Measurements from ENCODE around the gene SUMF2.
"Not testable (repeated sequence)": the region's sequence is repeated elsewhere in the genome, so short reads cannot be mapped to it uniquely, and the experiment has no call there.

SUMF2 gene

DNA sequence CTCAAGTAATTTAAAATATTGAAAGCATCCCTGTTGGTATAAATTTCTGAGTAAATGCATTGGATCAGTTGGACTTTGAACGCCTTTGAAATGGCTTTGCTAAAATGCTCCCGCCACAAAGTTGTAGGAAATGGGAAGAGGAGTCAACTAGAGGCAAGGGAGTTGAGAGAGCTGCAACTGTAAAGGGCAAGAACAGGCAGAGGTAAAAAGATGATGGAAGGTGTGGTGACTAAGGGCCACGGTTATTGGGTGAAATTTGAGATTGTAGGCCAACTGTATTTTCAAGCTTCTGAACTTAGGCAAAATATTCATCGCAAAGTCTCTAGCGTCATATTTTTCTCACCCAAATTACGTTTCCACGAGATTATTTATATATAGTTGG is 595 bp upstream of the SUMF2 start:
- no peak for DNase-seq (ENCODE audit: low spot score)

- DNase-seq (ENCODE audit: low spot score), result not testable (repeated sequence)
Measured at GRCh38 chr7:56066376-56066775, 2.3 kb downstream of the SUMF2 start.

- peak; percentile 88 for DNase-seq (ENCODE audit: low spot score)
Measured at GRCh38 chr7:56074371-56074791, 10.3 kb downstream of the SUMF2 start.

GRCh38 chr7:56077681-56078080 is 13.6 kb downstream of the SUMF2 start:
- no peak for DNase-seq (ENCODE audit: low spot score)

DNA sequence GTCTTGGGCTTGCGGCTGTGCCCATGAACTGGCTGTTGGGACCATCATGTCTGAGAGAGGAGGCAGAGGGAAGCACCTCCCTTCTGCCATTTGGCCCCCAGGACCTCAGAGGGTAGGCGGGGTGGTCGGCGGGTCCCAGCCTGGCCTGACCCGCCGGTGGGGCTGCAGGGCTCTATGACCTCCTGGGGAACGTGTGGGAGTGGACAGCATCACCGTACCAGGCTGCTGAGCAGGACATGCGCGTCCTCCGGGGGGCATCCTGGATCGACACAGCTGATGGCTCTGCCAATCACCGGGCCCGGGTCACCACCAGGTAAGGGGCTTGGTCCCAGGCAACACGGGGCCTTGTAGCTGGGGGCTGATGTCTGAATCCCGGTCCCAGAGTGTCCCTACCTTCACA is 14.1 kb downstream of the SUMF2 start:
- no peak for DNase-seq (ENCODE audit: low spot score)

GRCh38 chr7:56079450-56080185 is 15.5 kb downstream of the SUMF2 start:
- DNase-seq (ENCODE audit: low spot score), result peak; percentile 82

DNA sequence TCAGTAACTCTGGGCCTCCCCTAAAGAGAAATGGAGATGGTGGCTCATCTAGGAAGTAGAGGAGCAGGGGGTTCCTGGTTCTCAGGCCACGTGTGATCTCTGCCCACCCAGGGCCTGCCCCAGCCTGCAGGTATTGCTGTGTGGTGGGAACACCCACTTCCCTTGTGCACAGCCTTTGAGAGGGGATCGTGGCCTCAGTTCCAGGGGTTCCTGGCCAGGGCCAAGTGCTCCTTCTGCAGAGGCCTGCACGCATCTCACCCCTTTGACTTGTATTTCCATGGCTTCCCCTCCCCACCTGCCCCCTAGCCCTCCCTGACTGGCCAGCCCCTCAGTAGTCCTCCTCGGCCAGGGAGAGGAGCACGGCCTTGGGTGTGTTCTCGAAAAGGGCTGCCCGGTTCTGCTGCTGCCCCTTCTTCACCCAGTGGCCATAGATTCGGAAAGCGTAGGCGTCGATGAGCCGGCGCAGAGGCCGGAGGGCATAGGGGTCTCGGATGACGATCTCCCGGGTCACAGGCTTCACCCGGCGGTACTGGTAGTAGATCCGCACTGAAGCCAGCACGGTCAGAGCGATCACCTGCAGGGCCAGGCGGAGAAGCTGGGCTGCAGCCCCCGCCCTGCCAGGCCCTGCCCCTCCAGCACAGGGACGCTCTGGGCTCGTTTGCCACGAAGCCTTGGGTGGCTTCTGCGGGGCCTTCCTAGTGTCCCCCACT is 16.8 kb downstream of the SUMF2 start:
- not testable (repeated sequence) for DNase-seq (ENCODE audit: low spot score)

- no peak for DNase-seq (ENCODE audit: low spot score)
Measured at GRCh38 chr7:56081626-56082340, 17.7 kb downstream of the SUMF2 start.

DNA sequence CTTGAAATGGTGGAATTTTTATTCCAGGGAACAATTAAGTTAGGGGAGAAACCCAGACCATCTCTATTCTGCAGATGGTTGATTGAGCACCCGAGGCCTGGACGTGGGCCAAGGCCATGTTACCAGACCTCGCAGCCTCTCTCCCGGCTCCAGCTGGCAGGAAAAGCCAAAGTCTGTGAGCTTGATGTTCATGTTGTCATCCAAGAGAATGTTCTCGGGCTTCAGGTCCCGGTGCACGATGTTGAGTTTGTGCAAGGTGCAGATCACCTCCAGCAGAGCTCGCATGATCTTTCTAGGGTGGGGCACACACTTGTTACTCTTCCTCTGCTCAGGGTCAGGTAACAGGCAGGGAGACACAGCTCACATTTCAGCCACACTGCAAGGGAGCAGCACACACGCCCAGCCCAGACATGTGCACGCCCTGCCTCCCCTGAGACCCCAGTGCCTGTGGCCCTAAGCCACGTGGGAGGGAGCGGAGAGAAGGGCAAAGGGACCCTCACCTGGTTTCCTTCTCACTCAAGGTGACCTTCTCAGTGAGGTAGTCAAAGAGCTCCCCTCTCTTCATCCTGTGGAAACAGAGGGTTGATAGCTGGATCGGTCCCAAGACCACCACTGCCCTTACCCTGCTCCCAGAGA is 19.2 kb downstream of the SUMF2 start:
- DNase-seq (ENCODE audit: low spot score), result no peak

GRCh38 chr7:56086761-56087160 is 22.7 kb downstream of the SUMF2 start:
- DNase-seq (ENCODE audit: low spot score), result no peak

GRCh38 chr7:56087445-56087844 is 23.4 kb downstream of the SUMF2 start:
- no peak for DNase-seq (ENCODE audit: low spot score)

GRCh38 chr7:56091591-56091990 is 27.5 kb downstream of the SUMF2 start:
- no peak for DNase-seq (ENCODE audit: low spot score)

- DNase-seq (ENCODE audit: low spot score), result not testable (repeated sequence)
Measured at GRCh38 chr7:56092388-56092787, 28.3 kb downstream of the SUMF2 start.

DNA sequence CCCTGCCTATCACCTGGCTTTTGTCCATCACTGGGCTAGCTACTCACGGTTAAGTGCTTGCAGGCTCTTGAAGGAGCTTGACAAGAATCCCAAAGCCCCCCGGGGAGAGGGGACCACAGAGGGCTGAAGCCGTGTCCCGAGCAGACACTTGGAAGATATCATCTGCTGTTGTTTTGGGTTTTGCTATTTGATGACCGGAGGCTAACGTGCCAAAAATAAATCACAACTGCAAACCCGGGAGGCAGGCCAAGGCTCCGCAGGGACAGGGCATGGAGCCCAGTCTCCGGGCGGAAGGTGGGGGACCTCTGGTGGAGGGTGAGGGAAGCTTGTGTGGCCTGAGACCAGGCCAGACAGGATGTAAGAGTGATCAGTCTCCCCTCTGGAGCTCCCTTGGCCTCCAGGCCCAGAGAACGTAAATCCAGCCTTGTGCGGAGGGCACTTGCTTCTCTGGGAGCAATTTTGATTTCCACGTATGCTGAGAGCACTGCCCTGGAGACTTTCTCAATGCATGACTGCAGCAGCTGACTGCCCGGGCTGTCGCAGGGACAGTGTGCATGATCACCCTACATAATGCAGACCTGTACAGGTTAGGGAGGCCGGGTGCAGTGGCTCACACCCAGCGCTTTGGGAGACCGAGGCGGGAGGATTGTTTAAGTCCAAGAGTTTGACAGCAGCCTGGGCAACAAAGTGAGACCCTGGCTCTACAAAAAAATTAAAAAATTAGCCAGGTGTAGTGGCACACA is 28.9 kb downstream of the SUMF2 start, which contains the start of gene PHKG1:
Gene PHKG1 (minus strand): TSS at position 164 of the 743 bp plus-strand sequence. CDS start 4,011 bp downstream, outside the sequence.
- peak; percentile 94 for DNase-seq (ENCODE audit: low spot score)

GRCh38 chr7:56097700-56098099 is 33.6 kb downstream of the SUMF2 start:
- DNase-seq (ENCODE audit: low spot score), result peak; percentile 85

GRCh38 chr7:56098187-56099008 is 34.3 kb downstream of the SUMF2 start:
- DNase-seq (ENCODE audit: low spot score), result not testable (repeated sequence)

GRCh38 chr7:56099653-56100052 is 35.6 kb downstream of the SUMF2 start:
- no peak for DNase-seq (ENCODE audit: low spot score)

GRCh38 chr7:56104138-56104537 is 40.1 kb downstream of the SUMF2 start:
- not testable (repeated sequence) for DNase-seq (ENCODE audit: low spot score)

DNA sequence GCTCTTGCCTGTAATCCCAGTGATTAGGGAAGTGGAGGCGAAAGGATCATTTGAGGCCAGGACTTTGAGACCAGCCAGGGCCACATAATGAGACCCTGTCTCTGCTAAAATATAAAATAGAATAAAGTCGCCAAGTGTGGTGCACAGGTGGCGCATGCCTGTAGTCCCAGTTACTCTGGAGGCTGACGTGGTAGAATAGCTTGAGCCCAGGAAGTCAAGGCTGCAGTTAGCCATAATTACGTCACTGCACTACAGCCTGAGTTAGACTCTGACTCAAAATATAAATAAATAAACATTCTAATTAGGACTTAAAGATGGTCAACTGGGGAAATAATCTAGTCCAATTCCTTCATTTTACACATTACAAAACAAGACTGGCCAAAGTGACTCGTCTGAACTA is 41.4 kb downstream of the SUMF2 start:
- no peak for DNase-seq (ENCODE audit: low spot score)
